Measurements from ENCODE around the gene NF2. TPM values are rescaled to one million over a fixed set of nuclear protein-coding genes. Genes with fewer than 3 reads are reported as not detected.

Gene NF2
- total and polyA plus RNA-seq, 2 of the 8 experiments (the other 6 are each of a cell fraction or from before 2014, with no cell fraction given), result 17.6 to 53.6 TPM

DNA sequence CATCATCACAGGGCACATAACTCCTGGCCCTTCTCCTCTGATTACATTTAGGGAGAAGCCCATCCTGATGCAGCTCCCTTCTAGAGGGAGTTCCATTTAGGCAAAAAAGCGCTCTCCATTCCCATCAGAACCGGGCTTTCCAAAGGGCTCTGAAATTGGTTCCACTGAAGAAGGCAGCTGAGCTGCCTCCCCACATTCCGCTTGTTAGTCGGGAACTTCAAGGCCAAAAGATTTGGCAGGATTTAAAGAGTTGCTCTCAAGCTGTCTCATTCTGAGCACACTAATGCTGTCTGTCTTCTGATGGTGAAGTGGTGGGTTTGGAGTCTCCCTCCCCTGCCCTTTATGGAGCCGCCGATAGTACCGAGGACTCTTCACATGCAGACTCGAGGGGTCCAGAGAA lies 89.7 kb downstream of the NF2 start (continued):
- no peak for TF ChIP-seq USF2 (IDR thresholded peaks at IDR 0.05; ENCODE audit: low read length)
- no peak for TF ChIP-seq SIN3A (conservative IDR thresholded peaks at IDR 0.05 in 1 of 2, IDR thresholded peaks at IDR 0.05 in 1 of 2; ENCODE audit: low read depth in 1 of 2, low read length in 2 of 2)
- TF ChIP-seq SRF (IDR thresholded peaks at IDR 0.05; ENCODE audit: low read depth, low read length), result no peak
